Loucy (cell line): Measurements from ENCODE around the gene NPEPL1.

ENCODE experiments used
- H2AFZ ChIP-seq: fragments of 200-600 bp; sonication (generic); 2 replicates; pipeline ENCODE4 v1.6.0; 2016; ENCODE audit warnings: antibody characterized with exemption, mild to moderate bottlenecking, low read length, moderate library complexity
- H3F3A ChIP-seq: fragments of 200-600 bp; 2 replicates; pipeline ENCODE4 v1.6.0; 2016; ENCODE audit warnings: antibody characterized with exemption, low read depth, mild to moderate bottlenecking
- H3K27me3 ChIP-seq: fragments of 200-600 bp; sonication (generic); 2 replicates; pipeline ENCODE4 v1.6.1; 2014; ENCODE audit warnings: low read length, mild to moderate bottlenecking; ENCODE audit not compliant: insufficient read depth, poor library complexity, severe bottlenecking
- H3K36me3 ChIP-seq: fragments of 200-600 bp; sonication (generic); 2 replicates; pipeline ENCODE4 v1.6.1; 2016; ENCODE audit warnings: low read length; ENCODE audit not compliant: insufficient read depth
- H3K4me1 ChIP-seq: fragments of 200-600 bp; sonication (generic); 2 replicates; pipeline ENCODE4 v1.5.1; 2014; ENCODE audit warnings: low read length, mild to moderate bottlenecking; ENCODE audit not compliant: insufficient read depth, poor library complexity, severe bottlenecking
- H3K4me2 ChIP-seq: fragments of 200-600 bp; sonication (generic); 2 replicates; pipeline ENCODE4 v1.6.0; 2014; ENCODE audit warnings: antibody characterized with exemption, low read length, low read depth, mild to moderate bottlenecking; ENCODE audit not compliant: poor library complexity, severe bottlenecking
- H3K4me3 ChIP-seq: fragments of 200-600 bp; sonication (generic); 2 replicates; pipeline ENCODE4 v1.5.1; 2014; ENCODE audit warnings: low read length, mild to moderate bottlenecking, mixed read lengths; ENCODE audit not compliant: poor library complexity, severe bottlenecking
- H3K79me2 ChIP-seq: fragments of 200-600 bp; sonication (generic); 2 replicates; pipeline ENCODE4 v1.6.1; 2014; ENCODE audit warnings: low read length; ENCODE audit not compliant: insufficient read depth
- H3K9ac ChIP-seq: fragments of 200-600 bp; sonication (generic); 2 replicates; pipeline ENCODE4 v1.6.0; 2014; ENCODE audit warnings: mild to moderate bottlenecking, low read depth, low read length, moderate library complexity; ENCODE audit not compliant: poor library complexity, severe bottlenecking
- H3K9me2 ChIP-seq: fragments of 200-600 bp; sonication (generic); replicated peaks from 2 replicates; pipeline ENCODE4 v1.6.1; 2016; ENCODE audit warnings: low read depth, low read length, mixed read lengths
- H3K9me3 ChIP-seq: fragments of 200-600 bp; sonication (generic); 2 replicates; pipeline ENCODE4 v1.6.1; 2014; ENCODE audit warnings: mild to moderate bottlenecking, antibody characterized with exemption, low read length, low read depth; ENCODE audit not compliant: insufficient read depth
- H4K20me1 ChIP-seq: fragments of 200-600 bp; sonication (generic); 2 replicates; pipeline ENCODE4 v1.6.0; 2014; ENCODE audit warnings: antibody characterized with exemption, low read length, mild to moderate bottlenecking; ENCODE audit not compliant: insufficient read depth, poor library complexity, severe bottlenecking
- EZH2phosphoT487 ChIP-seq: fragments of 200-600 bp; IDR thresholded peaks from 2 replicates; pipeline ENCODE4 v1.6.1; 2018; ENCODE audit warnings: antibody characterized with exemption, mild to moderate bottlenecking, moderate library complexity, borderline replicate concordance
- TF ChIP-seq, protein P1 (sequence below): fragments of 200-600 bp; sonication (generic); conservative IDR thresholded peaks from 2 replicates; pipeline ENCODE4 v1.5.1; 2014; ENCODE audit warnings: mild to moderate bottlenecking, antibody characterized with exemption, low read length

The NPEPL1 gene

DNA sequence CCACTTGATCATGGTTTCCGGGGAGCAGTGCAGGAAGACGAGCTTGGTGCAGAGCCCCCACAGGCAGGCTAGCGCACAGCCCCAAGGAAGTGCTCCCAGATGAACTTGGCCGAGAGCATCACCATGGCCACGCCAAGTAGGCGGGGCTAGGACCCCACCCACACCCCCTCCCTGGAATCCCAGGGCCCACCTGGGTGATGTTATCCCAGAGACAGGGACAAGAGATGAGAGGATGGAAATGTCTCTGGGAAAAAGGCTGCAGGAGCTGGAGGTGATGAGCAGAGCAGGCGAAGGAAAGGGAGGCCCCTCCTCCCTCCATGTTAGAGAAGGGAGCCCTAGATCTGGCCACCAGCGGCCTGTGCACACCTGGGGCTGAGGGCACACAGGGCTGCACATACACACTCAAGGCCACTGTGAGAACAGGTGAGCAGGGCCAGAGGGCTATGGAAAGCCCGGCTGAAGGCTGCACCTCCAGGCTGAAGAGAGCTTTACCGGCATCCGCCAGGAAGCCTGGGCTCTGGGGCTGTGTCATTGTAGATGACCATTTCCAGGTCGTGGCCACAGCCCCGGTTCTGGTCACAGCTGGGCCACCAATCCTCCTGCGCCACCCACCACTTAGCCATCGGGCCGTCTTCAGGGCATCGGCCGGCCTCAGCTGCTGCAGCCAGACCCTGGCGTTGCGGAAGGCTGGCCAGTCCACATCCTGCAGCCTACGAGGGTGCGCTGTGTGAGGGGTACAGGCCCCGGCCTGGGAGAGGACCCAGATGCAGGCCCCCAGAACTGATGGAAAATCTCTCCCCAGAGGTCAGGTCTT is 24.9 kb downstream of the NPEPL1 start:
- no peak overlapping the region for H3K9ac ChIP-seq

DNA sequence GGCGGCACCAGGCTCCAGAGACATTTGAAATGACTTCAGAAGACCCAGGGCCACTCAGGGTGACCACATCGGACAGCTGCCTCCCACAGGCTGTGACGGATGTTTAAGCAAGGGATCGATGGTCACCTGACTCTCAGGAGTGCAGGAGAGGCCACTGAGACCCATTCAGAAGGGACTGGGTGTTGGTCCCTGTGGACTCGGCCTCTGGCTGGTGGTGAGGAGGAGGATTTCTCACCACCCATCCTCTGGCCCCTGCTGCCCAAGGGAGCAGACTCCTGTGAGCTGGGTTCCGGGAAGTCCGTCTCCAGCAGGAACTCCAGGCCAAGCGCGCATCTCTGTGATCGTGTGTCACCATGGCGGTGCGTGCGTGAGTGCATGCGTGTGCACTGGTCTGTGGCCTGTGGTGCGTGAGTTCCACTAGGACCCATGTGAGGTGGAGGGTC is 25.5 kb downstream of the NPEPL1 start:
- Histone ChIP-seq H3K79me2 (no peaks in the 10 kb centered on the region), H3K9me2 (no peaks in the 10 kb centered on the region), H3K27me3 (no peaks in the 10 kb centered on the region)

More for the DNA sequence above, 24.9 kb downstream of the NPEPL1 start:
- no peak overlapping the region for H3K4me2 ChIP-seq
- no peaks in the 10 kb centered on the region for H3K27me3 ChIP-seq
- H3K4me1 ChIP-seq = no peaks in the 10 kb centered on the region
- H3K9me3 ChIP-seq = no peaks in the 10 kb centered on the region
- no peaks in the 10 kb centered on the region for H3F3A ChIP-seq
- TF ChIP-seq, protein P1, sequence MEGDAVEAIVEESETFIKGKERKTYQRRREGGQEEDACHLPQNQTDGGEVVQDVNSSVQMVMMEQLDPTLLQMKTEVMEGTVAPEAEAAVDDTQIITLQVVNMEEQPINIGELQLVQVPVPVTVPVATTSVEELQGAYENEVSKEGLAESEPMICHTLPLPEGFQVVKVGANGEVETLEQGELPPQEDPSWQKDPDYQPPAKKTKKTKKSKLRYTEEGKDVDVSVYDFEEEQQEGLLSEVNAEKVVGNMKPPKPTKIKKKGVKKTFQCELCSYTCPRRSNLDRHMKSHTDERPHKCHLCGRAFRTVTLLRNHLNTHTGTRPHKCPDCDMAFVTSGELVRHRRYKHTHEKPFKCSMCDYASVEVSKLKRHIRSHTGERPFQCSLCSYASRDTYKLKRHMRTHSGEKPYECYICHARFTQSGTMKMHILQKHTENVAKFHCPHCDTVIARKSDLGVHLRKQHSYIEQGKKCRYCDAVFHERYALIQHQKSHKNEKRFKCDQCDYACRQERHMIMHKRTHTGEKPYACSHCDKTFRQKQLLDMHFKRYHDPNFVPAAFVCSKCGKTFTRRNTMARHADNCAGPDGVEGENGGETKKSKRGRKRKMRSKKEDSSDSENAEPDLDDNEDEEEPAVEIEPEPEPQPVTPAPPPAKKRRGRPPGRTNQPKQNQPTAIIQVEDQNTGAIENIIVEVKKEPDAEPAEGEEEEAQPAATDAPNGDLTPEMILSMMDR = no peak
- H2AFZ ChIP-seq = no peak overlapping the region
- no peaks in the 10 kb centered on the region for H3K36me3 ChIP-seq
- H4K20me1 ChIP-seq = no peaks in the 10 kb centered on the region
- H3K4me3 ChIP-seq = no peak overlapping the region
- H3K9me2 ChIP-seq = no peaks in the 10 kb centered on the region
- no peaks in the 10 kb centered on the region for H3K79me2 ChIP-seq

DNA sequence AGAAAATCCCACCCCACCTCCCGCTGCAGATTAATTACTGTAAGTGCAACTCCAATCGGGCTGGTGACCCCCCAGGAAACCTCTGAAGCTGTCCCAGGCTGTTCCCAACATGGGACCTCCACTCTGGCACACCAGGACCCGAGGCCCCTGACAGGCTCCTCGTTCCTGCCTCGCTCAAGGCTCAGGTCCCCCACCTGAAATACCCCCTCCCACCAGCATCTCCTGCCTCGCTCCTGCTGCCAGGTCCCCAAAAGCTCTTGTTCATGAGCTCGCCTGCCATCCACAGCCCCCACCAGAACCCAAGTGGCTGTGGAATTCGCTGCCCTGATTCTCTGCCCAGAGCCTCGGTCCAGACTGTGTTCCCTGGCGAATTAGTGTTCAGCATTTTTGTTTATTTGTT is 26.1 kb downstream of the NPEPL1 start:
- H3K9me3 ChIP-seq = no peaks in the 10 kb centered on the region
- no peak overlapping the region for H3K4me2 ChIP-seq
- no peak overlapping the region for H2AFZ ChIP-seq
- no peaks in the 10 kb centered on the region for H3K4me1 ChIP-seq
- TF ChIP-seq, protein P1 = no peak
- TF ChIP-seq EZH2phosphoT487 = no peak
- H3K9me2 ChIP-seq = no peaks in the 10 kb centered on the region
- no peaks in the 10 kb centered on the region for H4K20me1 ChIP-seq
- no peaks in the 10 kb centered on the region for H3K79me2 ChIP-seq
- no peak overlapping the region for H3K9ac ChIP-seq
- H3K4me3 ChIP-seq = no peak overlapping the region
- H3K27me3 ChIP-seq = no peaks in the 10 kb centered on the region
- no peaks in the 10 kb centered on the region for H3K36me3 ChIP-seq
- no peaks in the 10 kb centered on the region for H3F3A ChIP-seq

More for the DNA sequence above, 25.5 kb downstream of the NPEPL1 start:
- Histone ChIP-seq H2AFZ (no peak overlapping the region), H4K20me1 (no peaks in the 10 kb centered on the region), H3F3A (no peaks in the 10 kb centered on the region), H3K4me3 (no peak overlapping the region), H3K4me1 (no peaks in the 10 kb centered on the region), H3K9ac (no peak overlapping the region), H3K4me2 (no peak overlapping the region), H3K9me3 (no peaks in the 10 kb centered on the region), H3K36me3 (no peaks in the 10 kb centered on the region)
- no peak for TF ChIP-seq EZH2phosphoT487
- TF ChIP-seq, protein P1 = no peak
